B cell (primary cell): Measurements from ENCODE around the gene SPTA1. TPM values are rescaled to one million over a fixed set of nuclear protein-coding genes. Genes with fewer than 3 reads are reported as not detected.

ENCODE experiments used
- ATAC-seq: fragments of 200-7000 bp; cut with Tn5 transposase; one replicate; pipeline ENCODE4 v1.10.0; 2021; ENCODE audit warnings: low read depth, mild to moderate bottlenecking, moderate number of reproducible peaks, moderate library complexity
- CTCF ChIA-PET: fragments of 350-600 bp; sonication (Branson Sonifier 250); formaldehyde crosslinking; loops from one replicate; lab custom pipeline; 2021; ENCODE audit warnings: antibody characterized with exemption, inconsistent platforms; lab: Charles Lee
- POLR2A ChIA-PET: fragments of 350-600 bp; sonication (Branson Sonifier 250); formaldehyde crosslinking; loops from one replicate; lab custom pipeline; 2021; ENCODE audit warnings: antibody characterized with exemption; lab: Charles Lee
- DNase-seq: peaks from one replicate; pipeline ENCODE4 v3.0.0; 2013
- H2AFZ ChIP-seq: 2 replicates; pipeline ENCODE4 v1.6.1; 2012; ENCODE audit warnings: mild to moderate bottlenecking, low read depth, low read length; ENCODE audit not compliant: insufficient read depth, poor library complexity, severe bottlenecking
- H3K27ac ChIP-seq, 2 donors: 1 replicate in 1 of 2; 2 replicates in 1 of 2; pipeline ENCODE4 v1.5.1; 2012 to 2013; ENCODE audit warnings: low read length in 2 of 2, mild to moderate bottlenecking in 2 of 2, moderate library complexity in 1 of 2
- H3K27me3 ChIP-seq, 4 experiments: fragments of 200-600 bp in 1 of 4; sonication (generic) in 1 of 4; replicated peaks in 1 of 4; 1 replicate in 2 of 4; 2 replicates in 2 of 4; pipeline versions ENCODE4 v1.6.1 to v1.7.0; 2013 to 2016; ENCODE audit warnings: low read length in 3 of 4, mild to moderate bottlenecking in 2 of 4, mixed read lengths in 1 of 4, moderate library complexity in 1 of 4; ENCODE audit not compliant: insufficient read depth in 4 of 4, control insufficient read depth in 3 of 4; ENCODE audit errors: control extremely low read depth in 1 of 4
- H3K36me3 ChIP-seq, 2 experiments: replicated peaks in 1 of 2; 1 replicate in 1 of 2; 2 replicates in 1 of 2; pipeline versions ENCODE4 v1.6.1 to v1.7.1; 2013; ENCODE audit warnings: low read length in 1 of 2; ENCODE audit not compliant: insufficient read depth in 2 of 2, control insufficient read depth in 1 of 2; ENCODE audit errors: control extremely low read depth in 1 of 2, extremely low read depth in 1 of 2
- H3K4me1 ChIP-seq, 2 donors: fragments of 200-600 bp in 1 of 2; sonication (generic) in 1 of 2; 1 replicate in 1 of 2; 2 replicates in 1 of 2; pipeline versions ENCODE4 v1.5.1 to v1.6.1; 2013 to 2017; ENCODE audit warnings: low read length in 2 of 2; ENCODE audit not compliant: control insufficient read depth in 2 of 2, insufficient read depth in 2 of 2
- H3K4me2 ChIP-seq: replicated peaks from 2 replicates; pipeline ENCODE3; 2012; ENCODE audit warnings: mild to moderate bottlenecking, low read depth, low read length; ENCODE audit not compliant: poor library complexity, severe bottlenecking
- H3K4me3 ChIP-seq, 5 experiments: fragments of 200-600 bp in 1 of 5; sonication (generic) in 1 of 5; 1 replicate in 3 of 5; 2 replicates in 2 of 5; pipeline versions ENCODE4 v1.5.1 to v1.7.0; 2011 to 2016; ENCODE audit warnings: low read length in 4 of 5, mild to moderate bottlenecking in 4 of 5, low read depth in 2 of 5, control low read depth in 1 of 5, moderate library complexity in 1 of 5; ENCODE audit not compliant: insufficient read depth in 1 of 5; ENCODE audit errors: control extremely low read depth in 1 of 5, extremely low read depth in 1 of 5
- H3K79me2 ChIP-seq: fragments of 200-600 bp; sonication (generic); one replicate; pipeline ENCODE4 v1.6.0; 2016; ENCODE audit warnings: low read length; ENCODE audit not compliant: control insufficient read depth, insufficient read depth
- H3K9ac ChIP-seq: fragments of 200-600 bp; sonication (generic); 2 replicates; pipeline ENCODE4 v1.6.1; 2017; ENCODE audit warnings: mild to moderate bottlenecking, low read length, moderate library complexity
- H3K9me3 ChIP-seq, 3 donors: one replicate each; pipeline versions ENCODE4 v1.6.1 to v1.7.1; 2013; ENCODE audit warnings: low read length in 2 of 3; ENCODE audit not compliant: control insufficient read depth in 2 of 3, insufficient read depth in 1 of 3; ENCODE audit errors: control extremely low read depth in 1 of 3
- H4K20me1 ChIP-seq: 2 replicates; pipeline ENCODE4 v1.6.0; 2012; ENCODE audit warnings: mild to moderate bottlenecking, low read length; ENCODE audit not compliant: insufficient read depth, control insufficient read depth, poor library complexity, severe bottlenecking
- H3K27ac Mint-ChIP-seq: one replicate; pipeline ENCODE4 v1.8.0; 2021; ENCODE audit warnings: mixed read lengths
- H3K27me3 Mint-ChIP-seq: one replicate; pipeline ENCODE4 v1.8.0; 2021; ENCODE audit warnings: mixed read lengths
- H3K4me1 Mint-ChIP-seq: one replicate; pipeline ENCODE4 v1.8.0; 2021; ENCODE audit warnings: mixed read lengths
- H3K4me3 Mint-ChIP-seq: one replicate; pipeline ENCODE4 v1.8.0; 2021; ENCODE audit warnings: mixed read lengths
- H3K9me3 Mint-ChIP-seq: one replicate; pipeline ENCODE4 v1.8.0; 2022; ENCODE audit warnings: mixed read lengths; ENCODE audit not compliant: insufficient read depth
- CTCF ChIP-seq: fragments of 200-600 bp; IDR thresholded peaks from one replicate; pipeline ENCODE4 v1.8.0; 2022; ENCODE audit warnings: antibody characterized with exemption, mild to moderate bottlenecking
- EZH2 ChIP-seq: IDR thresholded peaks from 2 replicates; pipeline ENCODE4 v1.6.1; 2012; ENCODE audit warnings: borderline replicate concordance, low read depth, mild to moderate bottlenecking, moderate library complexity, low read length; ENCODE audit not compliant: insufficient read depth, poor library complexity, severe bottlenecking
- WGBS: methylation state at CpG from one replicate; pipeline ENCODE4 v1.1.5; 2013; ENCODE audit warnings: missing lambda C conversion rate; ENCODE audit not compliant: insufficient coverage; 5-methylcytosine and 5-hydroxymethylcytosine counted together
- intact Hi-C: fragments of 100-400 bp; cut with micrococcal nuclease; formaldehyde crosslinking; loops from one replicate; pipeline ENCODE4 v1.10.0; 2022
- polyA plus RNA-seq: library from polyadenylated mRNA; depleted of rRNA; stranded (reverse); fragments of >200 nt; gene quantifications from 2 replicates; pipeline ENCODE4 v1.2.3, GENCODE V29; 2012
- total RNA-seq, 2 donors: library from RNA; stranded (reverse); fragments of 120-200 nt in 1 of 2; gene quantifications; 1 replicate in 1 of 2; 2 replicates in 1 of 2; pipeline versions ENCODE4 v1.2.3 to v1.2.4, GENCODE V29; 2013 to 2022

Gene SPTA1
- total and polyA plus RNA-seq, 2 donors (not counting 1 experiment from before 2014, with no cell fraction given), result 0.21 TPM; not detected in 1

DNA sequence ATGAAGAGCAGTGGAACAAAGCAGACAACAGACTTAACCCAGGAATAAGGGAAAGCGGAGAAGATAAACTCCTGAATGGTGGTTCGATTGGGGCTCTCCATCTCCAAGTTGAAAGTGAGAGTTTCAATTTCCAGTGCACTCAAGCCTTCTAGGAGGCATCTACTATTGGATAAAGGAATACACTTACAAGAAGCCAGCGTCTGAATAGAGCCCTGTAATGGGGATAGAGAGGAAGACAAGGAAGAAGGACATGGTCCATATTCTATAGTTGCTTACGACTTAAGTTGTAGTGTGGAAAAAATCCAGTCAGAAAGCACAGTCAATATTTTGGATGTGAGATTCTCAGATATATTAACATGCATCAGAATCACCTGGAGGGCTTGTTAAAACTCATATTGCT lies 14.0 kb upstream of the SPTA1 start, which contains the start of gene OR6K2:
OR6K2 (minus strand) TSS at position 101 of the 400 bp plus-strand sequence; CDS start at position 101, 0 bp downstream.
- Histone ChIP-seq H3K4me3 (no peak within 1 kb of the TSS), H3K36me3 (no peaks in the 10 kb centered on the region), H3K27me3 (no peaks in the 10 kb centered on the region), H4K20me1 (no peaks in the 10 kb centered on the region), H3K4me2 (no peak within 1 kb of the TSS), H3K27ac (no peak within 1 kb of the TSS), H3K9ac (no peak within 1 kb of the TSS), H3K79me2 (no peaks in the 10 kb centered on the region), H3K4me1 (no peaks in the 10 kb centered on the region), H2AFZ (no peak within 1 kb of the TSS), H3K9me3 (no peaks in the 10 kb centered on the region)
- ATAC-seq, result no peak
- intact Hi-C loops, result no loop called here
- Mint-ChIP-seq H3K9me3 (no peaks in the 10 kb centered on the region), H3K27ac (no peak within 1 kb of the TSS), H3K4me1 (no peaks in the 10 kb centered on the region), H3K27me3 (peaks cover 24% of the 10 kb centered on the region), H3K4me3 (no peak within 1 kb of the TSS)
- no peak for DNase-seq
- no CpG with 5 or more reads among the region's 4 CpGs for WGBS
- no peak for TF ChIP-seq EZH2
- TF ChIP-seq CTCF, result no peak
- POLR2A ChIA-PET, result no interaction called here
- CTCF ChIA-PET, result no interaction called here

DNA sequence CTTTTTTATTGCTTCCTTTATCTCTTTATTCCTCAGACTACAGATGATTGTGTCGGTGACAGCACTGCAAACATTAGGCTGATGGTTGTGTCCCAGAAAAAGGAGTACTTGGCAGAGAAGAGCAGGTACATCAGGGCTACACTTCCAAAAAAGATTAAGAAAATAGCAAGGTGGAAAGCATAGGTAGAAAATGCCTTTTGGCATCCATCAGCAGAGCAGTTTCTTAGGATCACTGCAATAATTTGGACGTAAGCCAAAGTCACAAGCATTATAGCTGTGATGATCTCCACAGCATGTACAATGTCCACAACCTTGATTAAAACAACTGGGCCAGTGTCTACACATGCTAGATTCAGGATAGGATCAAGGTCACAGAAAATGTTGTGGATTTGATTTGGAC lies 8.1 kb upstream of the SPTA1 start:
- Histone ChIP-seq H2AFZ (no peak overlapping the region), H3K27me3 (peaks cover 0 to 4% (median 0%) of the 10 kb centered on the region in 4 experiments), H3K9me3 (peaks cover 0 to under 1% (median 0%) of the 10 kb centered on the region in 3 donors), H3K4me1 (no peaks in the 10 kb centered on the region), H3K36me3 (no peaks in the 10 kb centered on the region), H4K20me1 (no peaks in the 10 kb centered on the region), H3K4me3 (no peak overlapping the region), H3K9ac (no peak overlapping the region), H3K4me2 (no peak overlapping the region), H3K27ac (no peak overlapping the region), H3K79me2 (no peaks in the 10 kb centered on the region)
- H3K4me1 Mint-ChIP-seq, result no peaks in the 10 kb centered on the region
- ChIA-PET CTCF (interaction anchor here (1.2 kb wide), 1 partner anchor 1498 kb away, joined by 3 read pairs; no protein-coding TSS in a partner anchor), POLR2A (no interaction called here)
- WGBS, result 80% methylated on average over 1 of the region's 2 CpGs
- no peaks in the 10 kb centered on the region for H3K9me3 Mint-ChIP-seq
- intact Hi-C loops, result no loop called here
- H3K27me3 Mint-ChIP-seq, result peaks cover 19% of the 10 kb centered on the region
- no peak overlapping the region for H3K27ac Mint-ChIP-seq
- DNase-seq, result no peak
- TF ChIP-seq CTCF (no peak), EZH2 (no peak)
- ATAC-seq, result no peak
- no peak overlapping the region for H3K4me3 Mint-ChIP-seq
